ENCODE measurements around the gene KITLG. TPM values are rescaled to one million over a fixed set of nuclear protein-coding genes. Genes with fewer than 3 reads are reported as not detected.

Gene KITLG
- polyA plus RNA-seq, 4 donors: 4.5 to 12.3 (median 7.8) TPM

DNA sequence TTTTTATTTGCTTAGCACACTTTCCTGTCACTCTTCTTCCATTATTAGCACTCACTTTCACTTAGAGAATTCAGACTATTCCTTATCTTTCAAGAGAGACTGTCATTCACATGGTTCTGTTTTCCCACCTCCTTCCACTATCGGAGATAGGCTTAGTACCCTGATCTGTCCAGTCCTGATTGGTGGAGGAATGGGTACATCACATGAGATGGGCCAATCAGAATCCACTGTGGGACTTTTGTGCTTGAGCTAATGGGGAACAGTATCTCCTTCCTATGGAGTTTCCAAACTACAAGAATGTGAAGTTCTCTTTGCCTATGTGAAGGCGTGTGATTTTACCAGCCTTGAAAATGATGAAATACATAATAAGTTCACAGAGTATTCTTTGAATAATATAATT, 4.8 kb upstream of the KITLG start:
- Histone ChIP-seq H3K4me3 (ENCODE audit: low read depth in 1 of 3, low read length in 3 of 3) (no peak overlapping the region), H3K27me3 (ENCODE audit: control insufficient read depth in 3 of 3, insufficient read depth in 3 of 3, low read length in 3 of 3) (no peaks in the 10 kb centered on the region), H3K9me3 (ENCODE audit: control insufficient read depth in 2 of 2, insufficient read depth in 1 of 2, low read depth in 1 of 2, low read length in 1 of 2) (peaks cover 0 to 12% of the 10 kb centered on the region in 2 donors), H3K4me1 (ENCODE audit: control insufficient read depth in 3 of 3, insufficient read depth in 2 of 3, low read depth in 1 of 3, low read length in 2 of 3) (no peaks in the 10 kb centered on the region), H3K27ac (ENCODE audit: low read depth in 1 of 3, low read length in 2 of 3) (no peak overlapping the region), H3K36me3 (ENCODE audit: control insufficient read depth in 3 of 3, insufficient read depth in 2 of 3, low read depth in 1 of 3, low read length in 3 of 3) (no peaks in the 10 kb centered on the region)
- no peak for DNase-seq
- no peak for FAIRE-seq
- WGBS, 3 donors: 97 to 98% (median 97%) methylated on average over 2 of the region's 2 CpGs

DNA sequence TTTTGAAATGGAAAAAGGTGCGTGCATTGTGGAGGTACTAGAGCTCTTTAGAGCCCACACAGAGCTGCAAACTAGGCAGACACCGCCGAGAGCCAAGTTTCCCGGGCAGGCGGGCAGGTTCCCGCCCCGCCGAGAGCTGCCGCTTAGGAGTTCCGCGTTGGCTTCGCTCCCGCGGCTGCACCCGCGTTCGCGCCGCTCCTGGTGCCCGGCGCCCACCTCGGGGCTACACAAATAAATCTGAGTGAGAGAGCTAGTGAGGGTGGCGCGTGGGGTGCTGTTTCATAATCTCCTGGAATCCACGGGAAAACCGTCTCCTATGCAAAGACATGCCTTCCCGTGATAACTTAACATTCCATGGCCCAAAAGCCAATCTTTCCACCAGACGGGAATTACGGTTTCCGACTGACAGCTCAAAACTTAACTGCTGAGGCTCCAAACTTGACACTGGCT, 645 bp downstream of the KITLG start:
- DNase-seq (peak; percentile 48 to 70), FAIRE-seq (no peak)
- H3K36me3 ChIP-seq (ENCODE audit: control insufficient read depth in 3 of 3, insufficient read depth in 2 of 3, low read depth in 1 of 3, low read length in 3 of 3): no peaks in the 10 kb centered on the region
- H3K9me3 ChIP-seq (ENCODE audit: control insufficient read depth in 2 of 2, insufficient read depth in 1 of 2, low read depth in 1 of 2, low read length in 1 of 2): no peaks in the 10 kb centered on the region
- WGBS, 3 donors: 1 to 2% (median 1%) methylated on average over 30 of the region's 30 CpGs
- no peaks in the 10 kb centered on the region for H3K27me3 ChIP-seq (ENCODE audit: control insufficient read depth in 3 of 3, insufficient read depth in 3 of 3, low read length in 3 of 3)
- H3K27ac ChIP-seq (ENCODE audit: low read depth in 1 of 3, low read length in 2 of 3): peak overlapping the region; percentile 31 to 42 (median 38)
- H3K4me3 ChIP-seq (ENCODE audit: low read depth in 1 of 3, low read length in 3 of 3): peak overlapping the region; percentile 59 to 70 (median 67)
- H3K4me1 ChIP-seq (ENCODE audit: control insufficient read depth in 3 of 3, insufficient read depth in 2 of 3, low read depth in 1 of 3, low read length in 2 of 3): peaks cover 0 to 4% (median 0%) of the 10 kb centered on the region in 3 donors

DNA sequence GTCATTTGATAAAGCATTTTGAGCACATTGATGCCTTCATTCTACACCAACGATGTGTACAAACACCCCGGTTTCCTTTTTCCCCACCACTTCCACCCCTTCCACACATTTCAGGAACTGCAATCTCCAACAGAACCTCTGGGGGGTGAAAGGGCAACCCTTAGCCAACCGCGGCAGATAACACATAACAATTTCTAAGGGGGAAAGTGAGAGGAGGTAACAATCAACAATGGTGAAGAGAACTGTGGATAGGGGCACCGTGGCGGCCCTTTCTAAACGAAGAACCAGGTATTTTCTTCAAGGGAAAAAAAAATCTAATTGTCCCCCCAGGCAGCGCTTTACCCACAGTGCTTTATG, 1.1 kb downstream of the KITLG start:
- FAIRE-seq (no peak), DNase-seq (peak; percentile 61 to 65)
- Histone ChIP-seq H3K36me3 (ENCODE audit: control insufficient read depth in 3 of 3, insufficient read depth in 2 of 3, low read depth in 1 of 3, low read length in 3 of 3) (no peaks in the 10 kb centered on the region), H3K27me3 (ENCODE audit: control insufficient read depth in 3 of 3, insufficient read depth in 3 of 3, low read length in 3 of 3) (no peaks in the 10 kb centered on the region), H3K4me3 (ENCODE audit: low read depth in 1 of 3, low read length in 3 of 3) (peak overlapping the region; percentile 59 to 70 (median 67)), H3K9me3 (ENCODE audit: control insufficient read depth in 2 of 2, insufficient read depth in 1 of 2, low read depth in 1 of 2, low read length in 1 of 2) (no peaks in the 10 kb centered on the region), H3K4me1 (ENCODE audit: control insufficient read depth in 3 of 3, insufficient read depth in 2 of 3, low read depth in 1 of 3, low read length in 2 of 3) (peaks cover 0 to 9% (median 4%) of the 10 kb centered on the region in 3 donors), H3K27ac (ENCODE audit: low read depth in 1 of 3, low read length in 2 of 3) (peak overlapping the region in 2 of 3 donors; percentile 14 to 42)
- WGBS, 3 donors: 1 to 2% (median 1%) methylated on average over 8 of the region's 8 CpGs

DNA sequence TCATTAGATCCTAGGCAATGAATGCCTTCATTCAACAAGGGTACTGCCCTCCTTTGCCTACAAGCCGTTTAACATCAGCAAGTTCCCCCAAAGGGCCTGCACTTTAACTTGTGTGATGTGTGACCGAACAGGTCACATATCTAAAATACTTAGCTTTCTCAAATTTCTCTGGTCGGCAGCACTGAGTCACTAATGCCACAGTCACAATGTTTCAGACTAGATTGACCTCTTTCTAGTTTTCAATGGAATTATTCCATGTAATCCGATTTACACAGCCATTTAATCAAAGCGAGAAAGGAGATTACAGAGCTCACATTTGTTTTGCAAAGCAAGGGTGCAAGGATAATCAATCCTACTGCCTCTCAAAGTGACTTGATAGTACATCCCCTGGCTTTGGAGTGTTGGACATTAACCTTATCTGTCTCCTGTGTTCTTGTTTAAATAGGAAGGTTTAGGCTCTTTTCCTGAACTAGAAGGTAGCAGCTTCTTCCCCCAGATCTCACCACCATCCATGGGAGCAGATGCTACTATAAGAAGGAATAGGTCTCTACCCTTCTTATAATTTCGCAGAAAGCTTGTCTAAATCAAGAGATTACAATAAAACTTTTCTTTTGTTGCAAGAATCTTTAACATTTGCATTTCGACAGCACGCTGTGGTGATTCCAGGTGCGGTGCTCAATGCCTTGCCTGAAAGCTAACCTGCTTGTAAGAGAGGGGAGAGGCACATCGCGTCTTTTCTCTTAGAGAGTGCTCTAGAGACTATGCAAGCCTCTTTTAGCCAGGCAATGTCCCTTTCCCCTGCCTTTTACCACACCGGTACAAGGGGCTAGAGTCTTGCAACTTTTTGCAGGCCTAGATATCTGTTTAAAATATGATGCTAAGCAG, 1.8 kb downstream of the KITLG start:
- Histone ChIP-seq H3K4me1 (ENCODE audit: control insufficient read depth in 3 of 3, insufficient read depth in 2 of 3, low read depth in 1 of 3, low read length in 2 of 3) (peaks cover 0 to 9% (median 4%) of the 10 kb centered on the region in 3 donors), H3K4me3 (ENCODE audit: low read depth in 1 of 3, low read length in 3 of 3) (peak overlapping the region; percentile 59 to 70 (median 67)), H3K36me3 (ENCODE audit: control insufficient read depth in 3 of 3, insufficient read depth in 2 of 3, low read depth in 1 of 3, low read length in 3 of 3) (no peaks in the 10 kb centered on the region), H3K27me3 (ENCODE audit: control insufficient read depth in 3 of 3, insufficient read depth in 3 of 3, low read length in 3 of 3) (no peaks in the 10 kb centered on the region), H3K27ac (ENCODE audit: low read depth in 1 of 3, low read length in 2 of 3) (peak overlapping the region in 2 of 3 donors; percentile 14 to 42), H3K9me3 (ENCODE audit: control insufficient read depth in 2 of 2, insufficient read depth in 1 of 2, low read depth in 1 of 2, low read length in 1 of 2) (no peaks in the 10 kb centered on the region)
- DNase-seq: peak; percentile 10 to 31
- FAIRE-seq: no peak
- WGBS, 3 donors: 25 to 41% (median 38%) methylated on average over 12 of the region's 12 CpGs

DNA sequence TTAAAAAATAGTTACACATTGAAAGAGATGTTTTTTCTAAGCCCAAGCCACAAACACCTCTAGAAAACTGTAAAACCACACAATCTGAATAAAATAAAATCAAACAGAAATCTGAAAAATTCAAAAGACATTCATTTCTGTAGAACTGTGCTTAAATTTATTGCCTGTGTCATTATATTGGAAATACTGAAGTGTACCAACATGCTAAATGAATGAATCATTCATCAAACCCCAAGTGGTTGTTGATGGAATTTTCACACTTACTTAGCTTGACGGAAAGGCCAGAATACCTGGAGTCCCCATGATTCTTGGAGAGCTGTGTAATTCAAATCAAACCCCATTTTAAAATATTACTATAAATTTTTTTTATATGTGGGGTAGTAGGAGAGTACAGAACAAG, 2.7 kb downstream of the KITLG start:
- no peak overlapping the region for H3K4me3 ChIP-seq (ENCODE audit: low read depth in 1 of 3, low read length in 3 of 3)
- H3K36me3 ChIP-seq (ENCODE audit: control insufficient read depth in 3 of 3, insufficient read depth in 2 of 3, low read depth in 1 of 3, low read length in 3 of 3): no peaks in the 10 kb centered on the region
- no peaks in the 10 kb centered on the region for H3K9me3 ChIP-seq (ENCODE audit: control insufficient read depth in 2 of 2, insufficient read depth in 1 of 2, low read depth in 1 of 2, low read length in 1 of 2)
- WGBS, 3 donors: 54 to 62% (median 58%) methylated on average over 1 of the region's 1 CpG
- H3K27me3 ChIP-seq (ENCODE audit: control insufficient read depth in 3 of 3, insufficient read depth in 3 of 3, low read length in 3 of 3): no peaks in the 10 kb centered on the region
- peaks cover 0 to 12% (median 4%) of the 10 kb centered on the region in 3 donors for H3K4me1 ChIP-seq (ENCODE audit: control insufficient read depth in 3 of 3, insufficient read depth in 2 of 3, low read depth in 1 of 3, low read length in 2 of 3)
- DNase-seq: peak in 1 of 2 donors; percentile 25
- no peak for FAIRE-seq
- no peak overlapping the region for H3K27ac ChIP-seq (ENCODE audit: low read depth in 1 of 3, low read length in 2 of 3)

DNA sequence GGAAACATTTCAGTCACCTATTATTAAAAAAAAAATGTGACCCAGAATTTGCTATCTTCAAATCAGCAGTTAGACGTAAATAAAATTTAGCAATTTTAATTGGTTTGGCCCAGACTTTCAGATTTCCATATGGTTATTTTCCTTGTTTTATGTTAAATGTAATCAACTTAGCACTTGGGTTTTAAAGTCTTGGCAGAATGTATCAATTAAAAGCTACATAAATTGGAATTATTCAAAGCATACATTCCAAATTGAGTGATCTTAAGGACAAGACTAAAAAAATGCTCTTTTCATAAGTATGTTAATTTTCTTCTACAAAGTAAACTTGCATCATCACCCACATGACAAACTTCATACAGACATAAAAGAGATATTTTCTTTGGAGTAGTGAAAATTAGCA, 3.4 kb downstream of the KITLG start:
- peaks cover 0 to 12% (median 4%) of the 10 kb centered on the region in 3 donors for H3K4me1 ChIP-seq (ENCODE audit: control insufficient read depth in 3 of 3, insufficient read depth in 2 of 3, low read depth in 1 of 3, low read length in 2 of 3)
- H3K27ac ChIP-seq (ENCODE audit: low read depth in 1 of 3, low read length in 2 of 3): no peak overlapping the region
- 78 to 89% (median 84%) methylated on average over 1 of the region's 1 CpG for WGBS, 3 donors
- FAIRE-seq (no peak), DNase-seq (no peak)
- no peaks in the 10 kb centered on the region for H3K27me3 ChIP-seq (ENCODE audit: control insufficient read depth in 3 of 3, insufficient read depth in 3 of 3, low read length in 3 of 3)
- no peaks in the 10 kb centered on the region for H3K36me3 ChIP-seq (ENCODE audit: control insufficient read depth in 3 of 3, insufficient read depth in 2 of 3, low read depth in 1 of 3, low read length in 3 of 3)
- no peak overlapping the region for H3K4me3 ChIP-seq (ENCODE audit: low read depth in 1 of 3, low read length in 3 of 3)
- H3K9me3 ChIP-seq (ENCODE audit: control insufficient read depth in 2 of 2, insufficient read depth in 1 of 2, low read depth in 1 of 2, low read length in 1 of 2): no peaks in the 10 kb centered on the region

DNA sequence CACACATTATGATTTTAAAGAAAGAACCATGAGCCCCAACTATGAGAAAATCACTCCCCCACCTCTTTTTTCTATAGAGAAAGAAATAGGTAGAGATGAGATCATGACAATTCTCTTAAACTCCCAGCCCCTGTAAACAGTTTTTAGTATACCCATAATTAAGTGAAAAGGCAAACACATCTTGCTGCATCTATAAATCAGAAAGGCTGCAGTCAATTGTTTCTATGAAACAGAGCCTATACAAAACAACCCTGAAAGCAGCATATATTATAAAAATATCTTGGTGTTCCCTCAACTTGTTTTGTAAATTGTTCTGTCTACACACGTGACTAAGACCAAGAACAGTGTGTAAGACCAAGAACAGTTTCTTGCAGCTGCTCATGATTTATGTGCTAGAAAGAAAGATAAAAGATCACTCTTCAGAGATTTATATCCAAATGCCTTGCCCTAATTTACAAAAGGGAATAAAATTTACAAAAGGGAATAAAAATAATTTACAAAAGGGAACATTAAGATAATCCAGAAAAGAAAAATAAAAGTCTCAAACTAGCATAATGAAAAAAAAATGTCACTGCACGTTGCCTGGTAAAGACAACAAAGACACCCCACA, 4.8 kb downstream of the KITLG start:
- no peak for FAIRE-seq

DNA sequence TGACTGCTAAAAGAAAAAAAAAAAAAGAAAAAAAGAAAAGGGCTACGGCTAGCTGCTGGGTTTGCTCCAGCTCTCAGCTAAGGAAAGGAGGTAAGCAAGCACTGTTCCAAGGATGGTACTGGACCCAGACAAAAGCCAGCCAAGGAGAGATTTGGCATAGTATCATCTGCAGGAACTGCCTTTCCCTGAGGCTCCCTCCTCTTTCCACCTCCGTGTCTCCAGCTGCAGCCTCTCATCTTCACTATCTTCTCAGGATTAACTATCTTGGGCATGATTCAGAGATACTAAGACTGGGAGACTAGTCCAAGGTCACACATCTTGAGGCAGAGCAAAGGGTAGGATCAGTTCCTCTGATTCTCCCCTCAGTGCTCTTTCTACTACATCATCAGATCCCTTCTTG, 6.0 kb downstream of the KITLG start:
- peak in 1 of 2 donors; percentile 13 for DNase-seq
- no peaks in the 10 kb centered on the region for H3K36me3 ChIP-seq (ENCODE audit: control insufficient read depth in 3 of 3, insufficient read depth in 2 of 3, low read depth in 1 of 3, low read length in 3 of 3)
- H3K9me3 ChIP-seq (ENCODE audit: control insufficient read depth in 2 of 2, insufficient read depth in 1 of 2, low read depth in 1 of 2, low read length in 1 of 2): no peaks in the 10 kb centered on the region
- H3K4me3 ChIP-seq (ENCODE audit: low read depth in 1 of 3, low read length in 3 of 3): no peak overlapping the region
- H3K27me3 ChIP-seq (ENCODE audit: control insufficient read depth in 3 of 3, insufficient read depth in 3 of 3, low read length in 3 of 3): no peaks in the 10 kb centered on the region
- no peak for FAIRE-seq
- H3K4me1 ChIP-seq (ENCODE audit: control insufficient read depth in 3 of 3, insufficient read depth in 2 of 3, low read depth in 1 of 3, low read length in 2 of 3): peaks cover 0 to 12% (median 4%) of the 10 kb centered on the region in 3 donors
- no peak overlapping the region for H3K27ac ChIP-seq (ENCODE audit: low read depth in 1 of 3, low read length in 2 of 3)
- WGBS, 3 donors: 29 to 57% (median 43%) methylated on average over 2 of the region's 2 CpGs

More for the DNA sequence above, 4.8 kb downstream of the KITLG start:
- DNase-seq: no peak
- Histone ChIP-seq H3K9me3 (ENCODE audit: control insufficient read depth in 2 of 2, insufficient read depth in 1 of 2, low read depth in 1 of 2, low read length in 1 of 2) (no peaks in the 10 kb centered on the region), H3K27ac (ENCODE audit: low read depth in 1 of 3, low read length in 2 of 3) (no peak overlapping the region), H3K36me3 (ENCODE audit: control insufficient read depth in 3 of 3, insufficient read depth in 2 of 3, low read depth in 1 of 3, low read length in 3 of 3) (no peaks in the 10 kb centered on the region), H3K4me3 (ENCODE audit: low read depth in 1 of 3, low read length in 3 of 3) (no peak overlapping the region), H3K4me1 (ENCODE audit: control insufficient read depth in 3 of 3, insufficient read depth in 2 of 3, low read depth in 1 of 3, low read length in 2 of 3) (peaks cover 0 to 12% (median 4%) of the 10 kb centered on the region in 3 donors), H3K27me3 (ENCODE audit: control insufficient read depth in 3 of 3, insufficient read depth in 3 of 3, low read length in 3 of 3) (no peaks in the 10 kb centered on the region)
- 52 to 73% (median 71%) methylated on average over 2 of the region's 2 CpGs for WGBS, 3 donors

Data from small intestine (tissue), 7 donors.